Suprapubic skin (tissue), 4 donors: Measurements from ENCODE around the gene ATP1B1. TPM values are rescaled to one million over a fixed set of nuclear protein-coding genes. Genes with fewer than 3 reads are reported as not detected.

ENCODE experiments used
- DNase-seq, 2 donors: peaks; one replicate each; pipeline ENCODE4 v3.0.0-alpha.2; 2019; ENCODE audit warnings: low spot score in 2 of 2
- H3K27ac ChIP-seq: fragments of 200-600 bp; sonication (generic); one replicate; pipeline ENCODE4 v1.5.1; 2019
- H3K27me3 ChIP-seq: fragments of 200-600 bp; sonication (generic); one replicate; pipeline ENCODE4 v1.5.1; 2019
- H3K36me3 ChIP-seq: fragments of 200-600 bp; sonication (generic); one replicate; pipeline ENCODE4 v1.5.1; 2019
- H3K4me1 ChIP-seq: fragments of 200-600 bp; sonication (generic); one replicate; pipeline ENCODE4 v1.5.1; 2019
- H3K4me3 ChIP-seq: fragments of 200-600 bp; sonication (generic); one replicate; pipeline ENCODE4 v1.5.1; 2019; ENCODE audit warnings: mild to moderate bottlenecking
- H3K9me3 ChIP-seq: fragments of 200-600 bp; sonication (generic); one replicate; pipeline ENCODE4 v1.5.1; 2019
- CTCF ChIP-seq, 2 donors: fragments of 200-600 bp in 1 of 2; fragments of 450-650 bp in 1 of 2; sonication (generic) in 1 of 2; IDR thresholded peaks; one replicate each; pipeline ENCODE4 v1.5.1; 2016 to 2019; ENCODE audit warnings: antibody characterized with exemption in 2 of 2, mild to moderate bottlenecking in 1 of 2, moderate library complexity in 1 of 2
- EP300 ChIP-seq: sonication (generic); formaldehyde crosslinking; IDR thresholded peaks from one replicate; pipeline ENCODE4 v1.6.1; 2017; ENCODE audit warnings: antibody characterized with exemption
- POLR2A ChIP-seq, 2 donors: fragments of 450-650 bp; IDR thresholded peaks; one replicate each; pipeline ENCODE4 v1.6.1; 2017; ENCODE audit warnings: antibody characterized with exemption in 2 of 2, mild to moderate bottlenecking in 2 of 2, moderate library complexity in 2 of 2
- POLR2AphosphoS5 ChIP-seq, 3 donors: sonication (generic); formaldehyde crosslinking; IDR thresholded peaks; one replicate each; pipeline ENCODE4 v1.6.1; 2017; ENCODE audit warnings: antibody characterized with exemption in 3 of 3
- WGBS: methylation state at CpG from one replicate; pipeline ENCODE4 v1.1.5; 2018; 5-methylcytosine and 5-hydroxymethylcytosine counted together
- total RNA-seq, 4 donors: library from RNA; depleted of rRNA; stranded (reverse); fragments of >200 nt; gene quantifications; one replicate each; pipeline ENCODE4 v1.1.0, GENCODE V29; 2016

Gene ATP1B1
- total RNA-seq, 4 donors from 2014 or later, result 63.3 to 150 (median 108) TPM

DNA sequence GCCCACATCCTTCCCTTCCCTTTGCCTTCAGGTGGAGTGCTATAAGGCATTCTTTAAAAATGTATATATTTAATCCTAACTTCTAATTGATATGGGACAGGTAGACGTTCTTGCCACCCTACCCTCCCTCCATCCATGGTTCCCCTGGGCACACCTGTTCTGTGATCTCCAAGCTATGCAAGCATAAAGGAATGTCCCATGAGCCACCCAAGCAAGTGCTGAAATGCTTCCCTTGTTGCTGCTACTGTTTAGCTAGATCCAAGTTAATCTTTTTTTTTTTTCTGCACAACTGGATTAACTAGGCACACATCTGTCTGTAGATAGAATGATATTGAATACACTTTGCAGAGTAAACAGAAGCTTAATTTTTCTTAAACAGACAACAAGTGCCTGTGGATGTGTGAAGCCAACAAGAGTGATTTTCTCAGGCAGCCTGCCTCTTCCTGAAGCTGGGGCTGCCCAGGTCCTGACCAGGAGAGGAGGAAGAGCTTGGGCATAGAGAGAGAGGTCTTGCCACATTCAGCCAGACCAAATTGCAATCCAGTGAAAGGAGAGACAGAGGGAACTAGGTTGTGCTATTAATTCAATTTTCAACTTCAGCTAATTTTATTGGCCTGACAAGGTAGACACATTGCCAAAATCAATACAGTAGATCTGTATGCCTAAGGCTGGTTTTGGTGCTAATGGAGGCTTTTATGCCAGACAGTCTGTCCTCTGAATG lies 28.2 kb upstream of the ATP1B1 start:
- no peak for TF ChIP-seq POLR2A (IDR thresholded peaks at IDR 0.05)
- TF ChIP-seq EP300, result no peak
- TF ChIP-seq POLR2AphosphoS5 (IDR thresholded peaks at IDR 0.05), result no peak
- no peak for TF ChIP-seq CTCF (IDR thresholded peaks at IDR 0.05)
- no peaks in the 10 kb centered on the region for H3K9me3 ChIP-seq
- H3K4me1 ChIP-seq, result no peaks in the 10 kb centered on the region
- DNase-seq, result no peak
- WGBS, result 76% methylated on average over 1 of the region's 1 CpG
- H3K4me3 ChIP-seq, result no peak overlapping the region
- H3K27me3 ChIP-seq, result no peaks in the 10 kb centered on the region
- H3K36me3 ChIP-seq, result no peaks in the 10 kb centered on the region
- H3K27ac ChIP-seq, result no peak overlapping the region

GRCh38 chr1:169081503-169082123 lies 24.9 kb upstream of the ATP1B1 start:
- WGBS, result 80% methylated on average over 5 of the region's 5 CpGs
- H3K4me3 ChIP-seq, result no peak overlapping the region
- no peaks in the 10 kb centered on the region for H3K4me1 ChIP-seq
- DNase-seq, result no peak
- TF ChIP-seq POLR2A (IDR thresholded peaks at IDR 0.05) (no peak), EP300 (no peak), POLR2AphosphoS5 (IDR thresholded peaks at IDR 0.05) (no peak), CTCF (IDR thresholded peaks at IDR 0.05) (no peak)
- no peaks in the 10 kb centered on the region for H3K36me3 ChIP-seq
- H3K27me3 ChIP-seq, result no peaks in the 10 kb centered on the region
- H3K27ac ChIP-seq, result no peak overlapping the region
- H3K9me3 ChIP-seq, result no peaks in the 10 kb centered on the region

DNA sequence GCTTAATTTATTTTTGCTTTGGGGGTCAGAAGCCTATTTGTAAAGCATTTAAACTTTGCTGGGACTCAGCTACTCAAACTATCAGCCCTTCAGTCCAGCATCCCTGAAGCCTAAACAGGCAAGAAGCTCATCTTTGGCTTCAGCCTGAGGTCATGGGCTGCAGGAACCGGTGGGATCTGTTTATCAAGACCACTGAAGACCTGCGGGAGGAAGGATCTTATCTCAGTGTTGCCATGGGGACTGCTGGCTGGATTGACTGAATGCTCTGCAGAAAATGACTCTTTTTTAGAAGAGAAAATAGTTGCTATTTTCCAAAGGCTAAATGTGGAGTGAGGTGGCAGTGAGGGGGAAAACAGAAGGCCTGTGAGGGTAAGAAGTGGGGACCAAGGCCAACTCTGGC lies 20.6 kb upstream of the ATP1B1 start:
- 45% methylated on average over 2 of the region's 2 CpGs for WGBS
- H3K9me3 ChIP-seq, result no peaks in the 10 kb centered on the region
- no peak for TF ChIP-seq POLR2A (IDR thresholded peaks at IDR 0.05)
- TF ChIP-seq POLR2AphosphoS5 (IDR thresholded peaks at IDR 0.05), result no peak
- TF ChIP-seq CTCF (IDR thresholded peaks at IDR 0.05), result no peak
- TF ChIP-seq EP300, result no peak

GRCh38 chr1:169086603-169087455 lies 19.7 kb upstream of the ATP1B1 start:
- Histone ChIP-seq H3K4me1 (no peaks in the 10 kb centered on the region), H3K36me3 (no peaks in the 10 kb centered on the region), H3K27ac (no peak overlapping the region), H3K9me3 (no peaks in the 10 kb centered on the region), H3K4me3 (no peak overlapping the region), H3K27me3 (no peaks in the 10 kb centered on the region)
- WGBS, result 75% methylated on average over 3 of the region's 3 CpGs
- DNase-seq, result no peak
- TF ChIP-seq CTCF (IDR thresholded peaks at IDR 0.05) (no peak), POLR2AphosphoS5 (IDR thresholded peaks at IDR 0.05) (no peak), EP300 (no peak), POLR2A (IDR thresholded peaks at IDR 0.05) (no peak)

More for the DNA sequence above, 20.6 kb upstream of the ATP1B1 start:
- no peak overlapping the region for H3K4me3 ChIP-seq
- H3K27me3 ChIP-seq, result no peaks in the 10 kb centered on the region
- no peaks in the 10 kb centered on the region for H3K36me3 ChIP-seq
- H3K27ac ChIP-seq, result no peak overlapping the region
- H3K4me1 ChIP-seq, result no peaks in the 10 kb centered on the region
- no peak for DNase-seq

DNA sequence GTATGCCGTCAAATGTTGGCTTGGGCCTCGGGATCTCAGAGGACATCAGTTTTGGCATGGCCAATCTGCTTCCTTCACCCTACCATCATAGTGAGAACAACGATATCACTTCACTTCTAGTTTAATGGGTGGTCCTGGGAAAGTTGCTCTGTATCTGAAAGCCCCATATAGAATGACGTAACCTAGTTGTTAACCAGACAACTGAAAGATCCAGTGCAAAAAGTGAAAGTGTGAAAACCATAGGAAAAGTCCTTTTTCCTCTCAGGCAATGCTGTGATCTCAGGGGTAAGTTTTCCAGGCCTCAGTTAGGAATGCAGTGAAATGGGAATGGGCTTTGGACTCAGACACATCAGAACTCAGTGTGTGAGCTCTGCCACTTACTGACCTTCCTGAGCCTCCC lies 18.6 kb upstream of the ATP1B1 start:
- Histone ChIP-seq H3K27me3 (no peaks in the 10 kb centered on the region), H3K27ac (no peak overlapping the region), H3K4me1 (no peaks in the 10 kb centered on the region), H3K9me3 (no peaks in the 10 kb centered on the region), H3K4me3 (no peak overlapping the region), H3K36me3 (no peaks in the 10 kb centered on the region)
- 92% methylated on average over 4 of the region's 4 CpGs for WGBS
- no peak for DNase-seq
- no peak for TF ChIP-seq POLR2A (IDR thresholded peaks at IDR 0.05)
- TF ChIP-seq EP300, result no peak
- no peak for TF ChIP-seq POLR2AphosphoS5 (IDR thresholded peaks at IDR 0.05)
- no peak for TF ChIP-seq CTCF (IDR thresholded peaks at IDR 0.05)
